ENCODE measurements around the gene ANKH.

GRCh38 chr5:14683906-14684455 lies 187.6 kb downstream of the ANKH start:
- TF ChIP-seq CTCF (IDR thresholded peaks at IDR 0.05) (no peak), POLR2AphosphoS5 (IDR thresholded peaks at IDR 0.05) (no peak), EP300 (IDR thresholded peaks at IDR 0.05) (no peak), POLR2A (IDR thresholded peaks at IDR 0.05; ENCODE audit: low read depth) (no peak)
